HEK293T (cell line): ENCODE data around the gene PAIP2.

Experiments used
- BHLHE40 ChIP-seq: fragments of 450-650 bp; IDR thresholded peaks from 2 replicates; pipeline ENCODE4 v1.6.1; 2016; ENCODE audit warnings: mild to moderate bottlenecking, moderate library complexity, borderline replicate concordance
- FOXA1 ChIP-seq: fragments of 450-650 bp; IDR thresholded peaks from 2 replicates; pipeline ENCODE4 v1.6.1; 2016; ENCODE audit warnings: mild to moderate bottlenecking
- FOXK2 ChIP-seq: fragments of 450-650 bp; IDR thresholded peaks from 2 replicates; pipeline ENCODE4 v1.6.1; 2016; ENCODE audit warnings: mild to moderate bottlenecking
- FOXM1 ChIP-seq: fragments of 450-650 bp; IDR thresholded peaks from 2 replicates; pipeline ENCODE4 v1.6.1; 2017; ENCODE audit warnings: mild to moderate bottlenecking, borderline replicate concordance
- LEF1 ChIP-seq: fragments of 450-650 bp; IDR thresholded peaks from 2 replicates; pipeline ENCODE4 v1.6.1; 2017; ENCODE audit warnings: mild to moderate bottlenecking, borderline replicate concordance
- SP1 ChIP-seq: fragments of 450-650 bp; IDR thresholded peaks from 2 replicates; pipeline ENCODE4 v1.6.1; 2017
- SUZ12 ChIP-seq: fragments of 450-650 bp; IDR thresholded peaks from 2 replicates; pipeline ENCODE4 v1.6.1; 2016; ENCODE audit warnings: mild to moderate bottlenecking

GRCh38 chr5:139342423-139342723 is 719 bp downstream of the PAIP2 start:
- TF ChIP-seq SUZ12 (no peak), SP1 (no peak), FOXM1 (no peak), FOXK2 (no peak), BHLHE40 (no peak), LEF1 (no peak), FOXA1 (no peak)
